NCI-H82 treated with DMSO at 0.1 percent for 48 hours (cell line): ENCODE measurements around the gene SLC35A5.
"Not testable (repeated sequence)": the region's sequence is repeated elsewhere in the genome, so short reads cannot be mapped to it uniquely, and the experiment has no call there.

ENCODE experiments used
- DNase-seq: peaks from one replicate; lab custom pipeline; 2025; ENCODE audit not compliant: unreplicated experiment; lab: John Stamatoyannopoulos, UW

Gene SLC35A5, protein sequence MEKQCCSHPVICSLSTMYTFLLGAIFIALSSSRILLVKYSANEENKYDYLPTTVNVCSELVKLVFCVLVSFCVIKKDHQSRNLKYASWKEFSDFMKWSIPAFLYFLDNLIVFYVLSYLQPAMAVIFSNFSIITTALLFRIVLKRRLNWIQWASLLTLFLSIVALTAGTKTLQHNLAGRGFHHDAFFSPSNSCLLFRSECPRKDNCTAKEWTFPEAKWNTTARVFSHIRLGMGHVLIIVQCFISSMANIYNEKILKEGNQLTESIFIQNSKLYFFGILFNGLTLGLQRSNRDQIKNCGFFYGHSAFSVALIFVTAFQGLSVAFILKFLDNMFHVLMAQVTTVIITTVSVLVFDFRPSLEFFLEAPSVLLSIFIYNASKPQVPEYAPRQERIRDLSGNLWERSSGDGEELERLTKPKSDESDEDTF

DNA sequence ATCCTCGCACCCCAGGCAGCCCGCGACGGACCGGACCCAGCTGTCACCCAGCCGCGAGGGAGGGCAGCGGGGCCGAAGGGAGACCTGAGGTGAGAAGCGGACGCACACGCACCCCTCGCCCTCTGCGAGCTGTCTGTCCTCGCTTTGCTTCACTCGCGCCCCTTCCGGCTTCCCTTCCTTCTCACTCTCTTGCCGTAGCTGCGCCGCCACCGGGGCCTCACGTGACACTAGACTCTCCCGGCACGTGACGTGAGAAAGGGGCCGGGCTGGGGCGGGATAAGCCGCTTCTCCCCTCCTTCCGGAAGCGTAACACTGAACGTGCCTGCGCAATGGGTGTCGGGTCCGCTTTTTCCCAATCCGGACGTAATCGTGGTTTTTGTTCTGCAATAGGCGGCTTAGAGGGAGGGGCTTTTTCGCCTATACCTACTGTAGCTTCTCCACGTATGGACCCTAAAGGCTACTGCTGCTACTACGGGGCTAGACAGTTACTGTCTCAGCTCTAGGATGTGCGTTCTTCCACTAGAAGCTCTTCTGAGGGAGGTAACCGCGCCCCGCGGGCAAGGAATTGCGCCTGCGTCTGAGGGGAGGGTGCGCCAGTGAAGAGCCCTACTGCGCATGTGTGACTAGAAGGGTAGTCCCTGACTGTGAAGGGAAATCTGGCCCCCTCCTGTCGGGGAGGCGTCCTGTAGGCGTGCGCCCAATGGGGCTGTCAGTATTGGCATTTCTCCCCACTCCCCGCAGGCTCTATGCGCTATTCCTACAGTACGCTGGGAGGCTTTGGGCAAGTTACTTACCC is at the start of gene SLC35A5, which contains the start of gene ATG3:
Gene SLC35A5, plus strand, starts transcription at position 312 of the 796 bp plus-strand sequence. CDS start 1,359 bp downstream, outside the sequence.
Gene ATG3, minus strand, starts transcription at position 229 of the 796 bp plus-strand sequence. CDS start 434 bp downstream, outside the sequence.
- peak; percentile 99 for DNase-seq

DNA sequence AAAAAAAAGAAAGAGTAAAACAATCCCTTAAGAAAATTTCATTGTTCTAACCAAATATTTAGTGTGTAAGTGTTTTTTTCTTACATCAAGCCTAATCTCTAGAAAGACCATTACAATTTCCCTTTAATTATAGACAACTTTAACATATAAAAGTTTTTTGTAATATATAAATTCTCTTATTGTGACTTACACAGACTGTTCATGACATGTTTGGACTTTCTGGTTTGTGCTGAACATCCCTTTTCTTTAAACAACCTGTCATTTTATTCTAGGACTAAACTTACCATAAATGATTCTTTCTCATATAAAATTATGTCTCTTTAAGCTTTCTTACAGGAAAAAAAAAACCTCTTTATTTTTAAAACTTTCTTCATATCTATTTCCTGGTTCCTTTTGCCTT is 49.5 kb upstream of the SLC35A5 start:
- no peak for DNase-seq

DNA sequence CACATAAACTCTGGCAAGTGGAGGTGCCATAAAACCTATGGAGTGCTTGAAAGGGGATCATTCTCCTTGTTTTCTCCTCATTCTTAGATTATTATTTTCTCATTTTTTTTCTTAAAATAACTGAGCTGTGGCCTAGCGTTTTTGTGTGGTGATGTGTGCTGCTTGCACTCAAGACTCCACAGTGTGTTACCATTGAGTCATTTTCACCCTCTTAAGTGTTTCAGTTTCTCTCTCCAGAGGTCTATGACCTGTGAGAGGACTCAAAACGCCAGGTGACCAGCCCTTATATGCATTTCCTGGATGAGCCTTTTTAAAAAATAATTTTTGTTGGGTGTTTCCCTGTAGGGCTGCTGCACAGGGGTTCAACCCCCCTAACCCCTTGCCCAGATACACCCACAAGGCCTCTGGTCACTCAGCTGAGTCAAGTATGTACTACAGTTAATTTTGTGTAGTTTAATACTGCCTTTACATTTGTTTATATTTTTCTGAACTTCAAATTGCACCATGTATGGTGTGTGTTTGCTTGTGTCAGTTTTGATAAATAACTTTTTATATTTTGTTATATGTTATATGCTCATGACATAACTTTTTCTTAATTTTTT is 47.2 kb upstream of the SLC35A5 start:
- no peak for DNase-seq

DNA sequence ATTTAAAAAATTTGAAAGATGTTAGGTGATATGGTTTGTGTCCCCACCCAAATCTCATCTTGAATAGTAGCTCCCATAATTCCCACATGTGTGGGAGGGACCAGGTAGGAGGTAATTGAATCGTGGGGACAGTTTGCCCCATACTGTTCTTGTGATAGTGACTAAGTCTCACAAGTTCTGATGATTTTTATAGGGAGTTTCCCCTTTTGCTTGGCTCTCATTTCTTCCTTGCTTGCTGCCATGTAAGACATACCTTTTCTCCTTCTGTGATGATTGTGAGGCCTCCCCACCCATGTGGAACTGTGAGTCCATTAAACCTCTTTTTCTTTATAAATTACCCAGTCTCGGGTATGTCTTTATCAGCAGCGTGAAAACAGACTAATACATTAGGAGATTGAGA is 42.9 kb upstream of the SLC35A5 start:
- not testable (repeated sequence) for DNase-seq

DNA sequence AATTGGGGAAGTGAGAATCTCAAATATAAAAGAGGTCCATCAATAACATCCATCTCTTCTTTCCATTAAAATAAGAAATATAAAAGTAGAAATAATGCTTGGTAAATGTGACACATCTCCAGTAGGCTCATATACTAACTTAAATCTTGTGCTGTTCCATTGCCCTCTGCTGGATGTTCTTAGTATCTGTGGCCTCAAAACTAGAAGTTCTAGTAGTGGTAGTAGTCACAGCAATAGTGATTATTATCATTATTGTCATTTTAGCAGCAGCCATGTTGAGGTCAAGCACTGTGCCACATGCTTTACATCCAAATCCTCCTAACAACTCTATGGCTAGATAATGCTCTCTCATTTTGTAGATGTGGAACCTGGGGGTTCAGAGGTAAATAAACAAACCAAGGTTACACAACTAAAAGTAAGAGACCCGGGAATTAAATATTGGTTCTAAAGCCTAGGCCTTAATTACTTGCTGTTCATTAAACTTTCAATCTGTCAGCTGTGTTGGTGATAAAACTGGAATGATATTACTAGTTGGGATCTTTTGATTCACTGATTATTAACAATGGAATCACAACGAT is 42.3 kb upstream of the SLC35A5 start:
- DNase-seq = peak; percentile 67

DNA sequence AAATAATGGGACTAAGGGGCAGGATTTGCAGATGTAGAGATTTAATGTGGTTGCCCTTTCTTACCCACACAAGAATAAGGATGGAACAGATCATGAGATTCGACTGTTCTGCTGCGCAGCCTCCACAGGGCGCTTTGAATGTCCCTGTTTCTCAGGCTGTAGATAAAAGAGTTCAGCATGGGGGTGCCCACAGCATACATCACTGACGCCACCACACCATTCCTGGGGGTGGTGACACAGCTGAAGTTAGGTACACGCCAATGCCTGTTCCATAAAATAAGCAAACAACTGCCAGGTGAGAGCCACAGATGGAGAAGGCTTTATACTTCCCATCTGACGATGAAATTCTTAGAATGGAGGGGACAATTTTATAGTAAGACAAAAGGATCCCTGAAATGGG is 37.7 kb upstream of the SLC35A5 start:
- DNase-seq = not testable (repeated sequence)

DNA sequence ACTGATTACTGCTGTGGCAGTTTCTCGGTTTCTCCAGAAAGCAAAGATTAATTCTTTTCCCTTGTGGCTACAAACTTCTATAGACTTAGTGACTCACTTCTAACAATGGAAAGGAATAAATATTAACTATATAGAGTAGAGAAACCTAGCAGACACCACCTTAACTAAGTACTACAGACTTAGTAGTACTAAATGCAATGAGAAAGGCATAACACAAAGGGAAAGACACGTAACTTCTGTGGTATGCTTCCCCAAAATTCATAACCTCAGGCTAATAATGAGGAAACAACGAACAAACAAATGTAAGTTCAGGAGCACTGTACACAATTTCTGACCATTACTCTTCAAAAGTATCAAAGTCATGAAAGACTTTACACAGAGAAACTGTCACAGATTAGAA is 31.3 kb upstream of the SLC35A5 start:
- no peak for DNase-seq

DNA sequence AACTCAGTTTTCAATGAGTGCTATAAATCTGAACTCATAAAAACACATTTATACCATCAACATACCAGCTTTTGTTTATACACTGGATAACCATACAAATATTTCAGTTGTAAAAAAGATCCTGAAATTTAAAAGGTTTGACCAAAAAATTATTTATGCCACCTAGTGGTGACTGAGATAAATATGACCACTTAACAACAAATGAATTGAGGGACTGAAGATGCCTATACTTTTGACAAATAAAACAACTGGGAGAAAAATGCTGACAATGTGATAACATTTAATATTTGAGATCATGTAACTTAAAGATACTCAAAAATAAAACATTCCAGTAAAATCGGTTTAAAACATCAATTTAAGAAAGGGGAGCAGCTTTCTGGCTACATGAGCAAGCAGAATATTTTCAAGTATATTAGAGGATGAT is 30.5 kb upstream of the SLC35A5 start:
- no peak for DNase-seq

DNA sequence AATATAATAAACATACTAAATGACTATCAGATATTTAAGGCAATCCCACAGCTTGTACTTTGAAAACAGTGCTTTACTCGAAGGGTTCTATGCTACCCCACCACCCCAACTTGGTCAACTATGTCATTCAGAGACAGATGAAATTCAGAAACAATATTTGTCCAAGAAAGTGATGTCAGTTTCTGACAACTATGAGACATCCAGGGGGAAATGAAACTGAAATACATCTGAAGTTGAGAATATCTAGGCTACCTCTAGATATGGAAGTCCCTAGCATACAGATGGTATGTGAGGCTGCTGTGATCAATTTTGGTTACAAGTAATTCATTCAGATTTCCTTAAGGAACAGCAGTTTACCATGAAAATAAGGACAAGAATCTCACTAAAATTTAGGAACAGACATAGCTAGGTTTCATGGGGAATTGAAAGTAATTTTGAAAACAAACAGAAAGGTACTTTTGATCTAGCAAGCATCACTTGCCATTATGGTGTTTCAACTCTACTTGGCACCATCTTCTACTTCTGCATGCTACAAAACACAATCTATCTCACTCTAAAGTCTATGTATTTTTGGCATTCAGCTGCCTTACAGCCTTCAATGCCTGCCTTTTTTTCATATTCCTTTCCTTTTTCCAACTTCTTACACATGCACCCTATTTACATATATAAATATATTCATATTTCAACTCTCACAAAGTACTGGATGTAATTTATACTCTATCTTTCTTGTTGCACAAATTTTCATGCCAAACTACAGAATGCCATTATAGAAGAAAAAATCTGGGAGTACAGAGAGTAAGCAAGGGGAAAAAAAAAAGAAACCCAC is 21.8 kb upstream of the SLC35A5 start:
- DNase-seq = no peak

DNA sequence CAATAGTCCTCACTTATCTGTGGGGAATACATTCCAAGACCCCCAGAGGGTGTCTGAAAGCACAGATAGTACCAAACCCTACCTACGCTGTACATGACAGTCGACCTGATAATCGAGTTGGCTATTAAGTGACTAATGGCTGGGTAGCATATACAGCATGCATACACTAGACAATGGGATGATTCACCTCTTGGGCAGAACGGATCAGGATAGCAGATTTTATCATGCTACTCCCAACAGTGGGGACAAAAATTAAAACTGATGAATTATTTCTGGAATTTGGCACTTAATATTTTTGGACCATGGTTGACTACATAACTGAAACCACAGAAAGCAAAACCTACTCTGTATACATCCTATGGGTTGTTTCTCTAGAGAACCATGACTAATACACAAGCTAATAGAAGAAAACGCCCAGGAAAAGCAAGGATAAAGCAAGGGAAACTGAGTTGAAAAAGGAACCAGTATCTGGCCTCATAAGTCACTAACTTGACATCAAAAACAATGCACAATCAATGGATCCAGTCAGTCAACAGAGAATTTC is 15.6 kb upstream of the SLC35A5 start:
- no peak for DNase-seq

DNA sequence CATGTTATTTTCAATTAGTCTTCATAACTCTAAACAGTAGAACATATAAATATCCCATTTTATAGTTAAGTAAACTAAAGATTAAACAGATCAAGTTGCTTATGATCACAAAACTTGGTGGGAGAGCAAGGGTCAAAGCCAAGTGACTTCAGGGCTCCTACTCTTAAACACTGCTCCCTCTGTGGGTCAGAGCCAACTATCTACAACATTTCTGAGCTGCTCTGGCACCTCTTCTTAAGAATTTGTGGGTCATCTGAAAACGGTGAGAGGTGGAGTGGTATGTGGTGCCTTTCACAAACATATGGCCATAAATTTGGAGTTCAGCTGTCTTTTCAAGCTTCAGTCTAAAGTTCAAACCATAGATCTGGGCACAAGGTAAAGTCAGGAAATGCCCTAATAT is 11.0 kb upstream of the SLC35A5 start:
- DNase-seq = no peak

DNA sequence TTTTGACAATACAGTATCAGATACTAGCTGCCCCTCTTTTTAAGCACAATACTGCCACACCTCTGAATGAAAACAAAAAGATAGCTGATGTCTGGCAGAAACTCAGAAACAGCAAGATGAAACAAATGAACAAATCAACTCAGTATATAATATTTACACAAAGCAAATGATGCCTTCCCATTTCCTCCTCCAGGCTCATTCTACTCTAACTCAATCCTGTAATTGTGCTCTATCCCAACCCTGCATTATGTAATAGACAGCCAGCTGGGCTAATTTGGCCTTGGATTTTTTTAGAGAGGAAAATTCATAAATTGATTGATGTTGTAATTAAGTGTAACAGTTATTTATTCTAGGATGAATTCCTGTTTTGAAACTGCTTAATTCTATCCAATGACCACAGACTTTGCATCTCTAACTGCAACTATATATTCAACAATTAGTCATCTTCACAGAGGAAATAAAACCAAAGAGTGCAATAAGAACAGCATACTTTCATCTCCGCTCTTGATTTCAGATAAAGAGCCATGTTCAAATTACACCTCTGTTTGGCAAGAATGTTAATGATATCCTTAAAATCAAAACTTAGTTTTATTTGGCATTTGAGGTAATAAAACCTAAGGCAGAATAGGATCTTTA is 6.2 kb upstream of the SLC35A5 start:
- no peak for DNase-seq

DNA sequence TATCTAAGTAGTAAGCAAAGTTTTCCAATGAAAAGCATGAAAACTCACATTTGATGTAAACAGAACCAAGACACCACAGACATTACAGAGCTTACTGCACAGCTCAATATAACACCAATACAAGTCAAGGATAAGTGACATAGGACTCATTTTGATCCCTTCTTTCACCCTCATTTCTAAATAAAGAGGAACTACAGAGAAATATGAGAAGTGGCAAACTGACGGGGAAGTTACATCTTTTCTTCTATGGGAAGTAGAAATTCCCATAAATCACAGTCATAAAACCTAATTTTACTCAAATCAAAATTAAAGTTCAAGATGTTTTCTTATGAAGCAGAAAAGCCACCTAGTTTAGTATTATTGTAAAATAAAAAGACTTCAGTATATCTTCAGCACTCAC is 3.9 kb upstream of the SLC35A5 start:
- DNase-seq = no peak

DNA sequence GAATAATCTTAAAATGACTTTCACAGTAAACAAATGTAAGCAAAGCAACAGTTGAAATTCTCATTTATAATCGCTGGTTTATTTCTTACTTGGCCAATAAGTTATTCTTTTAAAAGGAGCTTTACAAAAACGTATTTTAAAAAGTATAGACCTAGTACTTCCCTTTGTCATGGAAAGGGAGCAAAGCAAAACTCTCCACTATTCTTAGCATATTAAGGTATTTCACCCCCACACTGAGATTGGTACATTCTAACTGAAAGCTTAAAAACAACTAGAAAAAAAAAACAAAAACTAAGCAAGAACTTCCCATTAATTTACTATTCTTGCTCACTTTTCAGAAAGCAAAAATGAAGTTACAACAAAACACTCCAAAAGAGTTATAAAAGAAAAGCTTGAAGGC is 1.5 kb upstream of the SLC35A5 start:
- no peak for DNase-seq

DNA sequence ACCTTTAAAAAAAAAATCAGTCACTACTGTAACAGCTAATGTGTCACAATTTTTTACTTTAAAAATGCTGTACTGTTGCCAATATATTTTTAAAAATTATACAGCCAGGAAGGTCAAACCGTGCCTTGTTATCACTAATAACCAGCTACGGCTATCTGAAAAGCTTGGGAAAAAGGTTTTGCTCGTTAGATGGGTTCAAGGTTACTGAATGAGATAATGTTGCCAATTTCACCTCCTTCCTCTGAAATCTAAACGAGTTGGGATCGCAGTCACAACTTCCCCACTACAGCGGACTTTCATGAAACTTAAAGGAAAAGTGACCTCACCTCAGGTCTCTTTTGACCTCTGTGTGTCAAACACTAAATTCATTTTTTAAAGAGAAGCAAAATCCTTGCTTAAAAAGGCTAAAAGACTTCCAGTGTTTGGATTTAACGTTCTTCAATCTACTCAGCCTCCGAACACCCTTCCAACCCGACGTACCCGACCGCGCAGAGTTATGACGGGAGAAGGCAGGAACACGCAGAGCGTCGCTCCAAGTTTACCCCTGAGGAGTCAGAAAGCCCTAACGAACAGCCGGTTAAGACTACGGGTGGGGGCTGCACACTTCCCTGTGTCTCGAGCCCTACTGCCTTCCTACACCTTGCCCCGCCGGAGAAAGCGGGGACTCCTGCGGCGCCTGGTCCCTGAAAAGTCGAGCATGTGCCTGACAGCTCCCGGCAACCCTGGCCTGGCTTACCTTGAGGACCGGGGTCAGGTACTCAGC is 943 bp upstream of the SLC35A5 start:
- DNase-seq = peak; percentile 32

DNA sequence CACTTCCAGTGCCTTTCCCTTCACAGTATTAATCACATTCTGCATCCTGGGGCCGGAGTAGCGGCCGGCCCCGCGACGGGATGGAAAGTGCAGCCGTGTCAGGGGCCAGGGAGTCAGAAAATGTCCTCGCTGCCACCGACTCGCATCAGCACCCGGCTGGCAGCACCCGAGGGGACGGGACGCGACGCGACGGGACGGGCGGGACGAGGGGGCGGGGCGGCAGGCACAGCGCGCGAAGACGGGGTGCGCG is 436 bp upstream of the SLC35A5 start:
- DNase-seq = peak; percentile 45

DNA sequence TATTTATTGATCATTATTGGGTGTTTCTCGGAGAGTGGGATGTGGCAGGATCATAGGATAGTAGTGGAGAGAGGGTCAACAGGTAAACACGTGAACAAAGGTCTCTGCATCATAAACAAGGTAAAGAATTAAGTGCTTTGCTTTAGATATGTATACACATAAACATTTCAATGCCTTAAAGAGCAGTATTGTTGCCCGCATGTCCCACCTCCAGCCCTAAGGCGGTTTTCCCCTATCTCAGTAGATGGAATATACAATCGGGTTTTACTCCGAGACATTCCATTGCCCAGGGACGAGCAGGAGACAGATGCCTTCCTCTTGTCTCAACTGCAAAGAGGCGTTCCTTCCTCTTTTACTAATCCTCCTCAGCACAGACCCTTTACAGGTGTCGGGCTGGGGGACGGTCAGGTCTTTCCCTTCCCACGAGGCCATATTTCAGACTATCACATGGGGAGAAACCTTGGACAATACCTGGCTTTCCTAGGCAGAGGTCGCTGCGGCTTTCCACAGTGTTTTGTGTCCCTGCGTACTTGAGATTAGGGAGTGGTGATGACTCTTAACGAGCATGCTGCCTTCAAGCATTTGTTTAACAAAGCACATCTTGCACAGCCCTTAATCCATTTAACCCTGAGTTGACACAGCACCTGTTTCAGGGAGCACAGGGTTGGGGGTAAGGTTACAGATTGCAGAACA is 2.5 kb downstream of the SLC35A5 start:
- peak; percentile 40 for DNase-seq

DNA sequence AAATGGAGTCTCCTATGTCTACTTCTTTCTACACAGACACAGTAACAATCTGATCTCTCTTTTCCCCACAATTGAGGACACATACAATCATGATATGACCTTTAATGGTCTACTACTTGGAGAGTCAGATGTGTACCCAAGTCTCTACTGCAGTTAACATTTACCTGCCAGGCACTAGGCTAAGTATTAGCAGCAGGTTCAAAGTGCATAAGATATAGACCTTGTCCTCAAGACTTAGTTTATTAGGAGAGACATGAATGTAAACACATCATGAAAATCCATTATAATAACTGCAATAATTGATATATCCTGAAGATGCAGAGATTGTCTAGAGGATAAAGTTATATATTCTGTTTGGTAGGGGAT is 3.1 kb downstream of the SLC35A5 start:
- no peak for DNase-seq

DNA sequence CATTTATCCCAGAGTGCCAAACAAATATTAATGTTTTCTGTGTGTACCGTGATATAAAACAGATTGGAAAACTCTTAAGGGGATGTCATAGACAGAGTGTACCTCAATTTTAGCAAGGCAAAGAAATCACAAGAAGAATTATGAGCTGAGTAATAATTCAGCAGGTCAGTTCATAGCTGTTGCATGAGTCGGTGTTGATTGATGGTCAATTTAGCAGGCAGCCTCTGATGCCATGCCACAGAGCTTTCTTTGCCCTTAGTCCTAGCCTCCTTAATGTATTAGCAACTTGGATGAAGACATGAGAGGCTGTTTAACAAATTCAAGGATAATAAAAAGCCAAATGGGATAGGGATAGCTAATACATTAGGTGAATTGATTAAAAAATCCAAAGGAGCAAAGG is 6.8 kb downstream of the SLC35A5 start:
- DNase-seq = no peak
